Calu3 (cell line): ENCODE data around the gene FANCD2. TPM values are rescaled to one million over a fixed set of nuclear protein-coding genes. Genes with fewer than 3 reads are reported as not detected.

Source experiments
- BruUV-seq: library from RNA; stranded (reverse); fragments of 400-500 nt; replicated peaks from 2 replicates; lab custom pipeline; 2021; lab: Mats Ljungman, UMichigan
- CTCF ChIA-PET: fragments of 300-600 bp; sonication (Branson Sonifier 250); formaldehyde crosslinking; loops from one replicate; lab custom pipeline; 2022; ENCODE audit warnings: antibody characterized with exemption; lab: Charles Lee
- DNase-seq: peaks from one replicate; pipeline ENCODE4 v3.0.0; 2022
- H3K27ac Mint-ChIP-seq: one replicate; pipeline ENCODE4 v1.8.0; 2022; ENCODE audit warnings: mixed read lengths; ENCODE audit not compliant: unreplicated experiment
- H3K27me3 Mint-ChIP-seq: one replicate; pipeline ENCODE4 v1.8.0; 2022; ENCODE audit warnings: mixed read lengths; ENCODE audit not compliant: unreplicated experiment
- H3K36me3 Mint-ChIP-seq: one replicate; pipeline ENCODE4 v1.8.0; 2022; ENCODE audit warnings: mild to moderate bottlenecking, moderate library complexity, mixed read lengths; ENCODE audit not compliant: insufficient read depth, unreplicated experiment
- H3K4me1 Mint-ChIP-seq: one replicate; pipeline ENCODE4 v1.8.0; 2022; ENCODE audit warnings: mild to moderate bottlenecking, low read depth, mixed read lengths; ENCODE audit not compliant: unreplicated experiment
- H3K4me3 Mint-ChIP-seq: one replicate; pipeline ENCODE4 v1.8.0; 2022; ENCODE audit warnings: mild to moderate bottlenecking, low read depth, moderate library complexity, mixed read lengths; ENCODE audit not compliant: unreplicated experiment
- H3K9me3 Mint-ChIP-seq: one replicate; pipeline ENCODE4 v1.8.0; 2022; ENCODE audit warnings: low read depth, mixed read lengths; ENCODE audit not compliant: unreplicated experiment
- CTCF ChIP-seq: fragments of 200-600 bp; IDR thresholded peaks from one replicate; pipeline ENCODE4 v1.8.0; 2022; ENCODE audit warnings: antibody characterized with exemption; ENCODE audit not compliant: unreplicated experiment
- intact Hi-C: fragments of 100-400 bp; cut with micrococcal nuclease; formaldehyde crosslinking; loops from one replicate; pipeline ENCODE4 v1.10.0; 2022; ENCODE audit not compliant: unreplicated experiment
- total RNA-seq: library from RNA; stranded (reverse); gene quantifications from 2 replicates; pipeline ENCODE4 v1.2.3, GENCODE V29; 2022

Gene FANCD2
- total RNA-seq, 1 experiment from 2014 or later, result 40.3 TPM

- Mint-ChIP-seq H3K27ac (no peak overlapping the region), H3K27me3 (no peaks in the 10 kb centered on the region), H3K36me3 (peaks cover 75% of the 10 kb centered on the region), H3K9me3 (no peaks in the 10 kb centered on the region), H3K4me1 (no peaks in the 10 kb centered on the region), H3K4me3 (no peak overlapping the region)
- intact Hi-C loops, result no loop called here
- TF ChIP-seq CTCF, result no peak
- CTCF ChIA-PET, result no interaction called here
- DNase-seq, result no peak
- no TSS peak for BruUV-seq
Measured at GRCh38 chr3:10150987-10151386, 124.8 kb downstream of the FANCD2 start.

Other genes starting within 250 kb of the FANCD2 start
- 45.8 and 48.5 TPM in 2 replicates for gene TADA3, start 234.0 kb upstream of the FANCD2 start, total RNA-seq
- 133 and 141 TPM in 2 replicates for gene ARPC4, start 233.4 kb upstream of the FANCD2 start, total RNA-seq
- gene TTLL3, start 216.2 kb upstream of the FANCD2 start, total RNA-seq, result 19.5 and 21.9 TPM in 2 replicates
- 30.9 and 41.7 TPM in 2 replicates for gene RPUSD3, start 182.4 kb upstream of the FANCD2 start, total RNA-seq
- 0.71 and 1.3 TPM in 2 replicates for gene CIDEC, start 146.2 kb upstream of the FANCD2 start, total RNA-seq
- 32.4 and 34.2 TPM in 2 replicates for gene JAGN1, start 135.8 kb upstream of the FANCD2 start, total RNA-seq
- 25.5 and 30.6 TPM in 2 replicates for gene IL17RE, start 123.6 kb upstream of the FANCD2 start, total RNA-seq
- 19.1 and 24.7 TPM in 2 replicates for gene IL17RC, start 109.3 kb upstream of the FANCD2 start, total RNA-seq
- 23.2 and 25.4 TPM in 2 replicates for gene CRELD1, start 92.6 kb upstream of the FANCD2 start, total RNA-seq
- 1.2 and 1.6 TPM in 2 replicates for gene PRRT3, start 74.0 kb upstream of the FANCD2 start, total RNA-seq
- 59.2 and 64.2 TPM in 2 replicates for gene EMC3, start 39.6 kb upstream of the FANCD2 start, total RNA-seq
- gene FANCD2OS, start 81.8 kb downstream of the FANCD2 start, total RNA-seq, result not detected in 2 replicates
- gene BRK1, start 89.2 kb downstream of the FANCD2 start, total RNA-seq, result 120 and 126 TPM in 2 replicates
- 49.0 and 50.4 TPM in 2 replicates for gene VHL, start 115.3 kb downstream of the FANCD2 start, total RNA-seq
- gene IRAK2, start 138.5 kb downstream of the FANCD2 start, total RNA-seq, result 25.5 and 31.6 TPM in 2 replicates
- gene TATDN2, start 222.0 kb downstream of the FANCD2 start, total RNA-seq, result 34.2 and 34.3 TPM in 2 replicates